VCaP (cell line): ENCODE results near the gene FMN1.

Source experiments
- H3K27ac ChIP-seq: fragments of 450-650 bp; 2 replicates; pipeline ENCODE4 v1.5.1; 2017
- TF ChIP-seq, protein P1 (sequence below): fragments of 450-650 bp; conservative IDR thresholded peaks from 2 replicates; pipeline ENCODE4 v1.5.1; 2017; ENCODE audit warnings: mild to moderate bottlenecking, moderate library complexity

FMN1 gene

DNA sequence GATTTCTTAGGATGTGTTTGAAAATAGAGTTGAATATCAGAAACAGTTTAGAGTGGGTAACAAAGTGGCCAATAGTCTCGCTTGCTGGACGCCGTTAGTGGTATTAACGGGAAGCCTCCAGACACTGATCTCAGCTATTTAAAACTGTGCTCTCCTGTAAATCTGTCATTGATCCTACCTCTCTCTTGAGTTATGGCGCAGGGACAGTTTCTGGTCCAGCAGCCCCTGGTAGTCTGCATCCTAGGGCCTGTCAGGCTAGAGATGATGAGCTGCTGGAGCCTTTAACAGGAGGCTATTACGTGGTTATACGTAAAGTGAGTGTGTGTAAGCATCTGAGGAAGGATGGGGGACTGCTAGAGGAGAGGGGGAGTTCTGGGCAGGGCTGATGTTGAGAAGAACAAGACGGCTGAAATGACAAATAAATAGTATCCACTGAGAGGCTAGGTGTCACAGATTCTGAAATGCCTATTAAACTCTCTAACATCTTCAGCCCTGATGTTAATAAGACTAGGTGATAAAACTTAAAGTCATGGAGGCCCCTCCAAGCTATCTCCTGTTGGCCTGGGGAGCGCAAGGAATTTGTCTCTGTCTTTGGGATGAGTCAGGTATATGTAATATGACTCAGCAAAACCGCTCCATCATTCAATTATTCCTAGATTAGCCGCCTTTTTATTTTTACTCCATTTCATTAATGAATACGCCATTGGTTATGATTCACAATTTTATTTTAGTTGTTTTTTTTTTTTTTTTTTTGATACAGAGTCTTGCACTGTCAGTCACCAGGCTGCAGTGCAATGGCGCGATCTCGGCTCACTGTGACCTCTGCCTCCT, 321.0 kb downstream of the FMN1 start:
- TF ChIP-seq, protein P1, sequence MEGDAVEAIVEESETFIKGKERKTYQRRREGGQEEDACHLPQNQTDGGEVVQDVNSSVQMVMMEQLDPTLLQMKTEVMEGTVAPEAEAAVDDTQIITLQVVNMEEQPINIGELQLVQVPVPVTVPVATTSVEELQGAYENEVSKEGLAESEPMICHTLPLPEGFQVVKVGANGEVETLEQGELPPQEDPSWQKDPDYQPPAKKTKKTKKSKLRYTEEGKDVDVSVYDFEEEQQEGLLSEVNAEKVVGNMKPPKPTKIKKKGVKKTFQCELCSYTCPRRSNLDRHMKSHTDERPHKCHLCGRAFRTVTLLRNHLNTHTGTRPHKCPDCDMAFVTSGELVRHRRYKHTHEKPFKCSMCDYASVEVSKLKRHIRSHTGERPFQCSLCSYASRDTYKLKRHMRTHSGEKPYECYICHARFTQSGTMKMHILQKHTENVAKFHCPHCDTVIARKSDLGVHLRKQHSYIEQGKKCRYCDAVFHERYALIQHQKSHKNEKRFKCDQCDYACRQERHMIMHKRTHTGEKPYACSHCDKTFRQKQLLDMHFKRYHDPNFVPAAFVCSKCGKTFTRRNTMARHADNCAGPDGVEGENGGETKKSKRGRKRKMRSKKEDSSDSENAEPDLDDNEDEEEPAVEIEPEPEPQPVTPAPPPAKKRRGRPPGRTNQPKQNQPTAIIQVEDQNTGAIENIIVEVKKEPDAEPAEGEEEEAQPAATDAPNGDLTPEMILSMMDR, result no peak
- no peak overlapping the region; the same call in 1 of the 2 replicates for H3K27ac ChIP-seq

DNA sequence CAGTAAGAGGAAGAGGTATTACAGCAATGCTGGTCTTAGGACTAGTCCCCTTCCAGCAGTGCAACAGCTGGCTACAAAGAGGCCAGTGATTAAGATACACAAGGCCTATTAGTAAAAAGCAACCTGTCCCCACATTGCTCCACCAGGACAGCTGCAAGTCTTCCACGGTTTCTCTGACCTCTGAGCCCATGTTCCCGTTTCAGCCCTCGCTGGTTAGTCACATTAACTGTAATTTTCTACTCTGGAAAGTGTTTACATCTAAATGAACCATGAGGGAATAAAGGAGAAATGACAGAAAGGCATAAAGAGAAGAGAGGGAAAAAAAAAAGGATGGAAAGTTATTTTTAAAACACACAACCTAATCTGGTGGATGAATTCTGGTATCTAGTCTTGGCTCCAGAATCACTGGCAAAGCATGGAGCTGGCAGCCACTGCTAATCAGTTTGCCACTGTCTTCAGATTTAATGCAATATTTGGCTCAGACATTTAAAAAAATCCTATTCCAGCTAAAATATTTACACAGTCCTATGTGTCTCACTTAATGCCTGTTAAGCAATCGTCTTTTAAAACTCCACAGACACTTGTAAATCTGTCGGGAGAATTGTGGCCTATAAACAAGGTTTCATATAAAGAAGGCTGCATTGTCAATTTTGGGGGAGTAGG, 321.8 kb downstream of the FMN1 start:
- TF ChIP-seq, protein P1, result no peak
- no peak overlapping the region; the same call in 1 of the 2 replicates for H3K27ac ChIP-seq

DNA sequence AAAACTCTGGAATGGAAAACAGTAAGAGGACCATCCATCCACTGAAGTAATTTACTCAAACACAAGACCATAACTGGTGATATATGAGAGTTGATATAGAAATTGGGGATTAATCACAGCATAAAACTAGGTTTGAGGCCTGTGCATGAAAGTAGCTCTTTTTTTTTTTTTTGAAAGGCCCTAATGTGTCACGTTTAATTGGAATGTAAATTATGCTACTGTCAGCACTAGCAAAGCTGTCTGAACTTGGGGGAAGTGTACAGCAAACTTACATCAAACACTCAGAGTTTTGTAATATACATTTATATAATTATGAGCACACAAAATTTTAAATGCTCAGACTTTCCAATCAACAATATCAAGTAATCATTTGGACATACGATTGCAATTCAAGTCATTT, 322.6 kb downstream of the FMN1 start:
- H3K27ac ChIP-seq, result no peak overlapping the region
- TF ChIP-seq, protein P1, result no peak

DNA sequence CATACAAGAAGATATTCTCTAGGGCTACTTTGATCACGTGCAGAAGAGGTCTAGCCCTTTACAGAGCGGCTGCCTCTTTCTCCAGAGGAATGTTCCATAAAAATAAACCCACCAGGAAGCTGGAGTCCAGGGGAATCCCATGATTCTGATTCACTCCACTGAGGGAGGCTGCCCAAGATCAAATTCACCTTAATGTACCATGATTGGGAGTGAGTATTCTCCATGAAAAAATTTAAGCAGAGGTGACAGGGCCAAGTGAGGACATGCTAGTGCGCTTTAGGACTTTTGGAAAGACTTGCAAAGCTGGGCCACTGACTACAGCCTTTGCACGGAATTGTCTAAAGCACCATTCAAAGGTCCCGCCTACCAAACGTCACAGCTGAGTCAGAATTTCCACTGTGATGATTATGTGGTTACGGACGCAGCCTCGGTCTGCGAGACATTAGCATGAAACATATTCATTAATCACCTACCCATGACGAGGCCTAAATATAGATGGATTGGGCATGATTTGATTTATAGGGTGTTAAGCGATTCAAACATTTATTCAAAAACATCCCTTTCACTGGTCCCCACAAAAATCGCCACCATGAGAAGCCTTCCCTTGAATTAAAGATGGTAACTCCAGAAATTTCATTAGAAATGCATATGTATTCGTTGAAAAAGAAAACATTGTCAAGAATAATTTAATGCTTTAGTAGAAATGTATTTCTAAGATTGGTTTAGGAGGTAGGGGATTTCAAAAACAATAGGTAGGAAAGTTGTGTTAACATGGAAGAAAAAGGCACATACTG, 324.1 kb downstream of the FMN1 start:
- H3K27ac ChIP-seq, result no peak overlapping the region
- TF ChIP-seq, protein P1, result no peak

DNA sequence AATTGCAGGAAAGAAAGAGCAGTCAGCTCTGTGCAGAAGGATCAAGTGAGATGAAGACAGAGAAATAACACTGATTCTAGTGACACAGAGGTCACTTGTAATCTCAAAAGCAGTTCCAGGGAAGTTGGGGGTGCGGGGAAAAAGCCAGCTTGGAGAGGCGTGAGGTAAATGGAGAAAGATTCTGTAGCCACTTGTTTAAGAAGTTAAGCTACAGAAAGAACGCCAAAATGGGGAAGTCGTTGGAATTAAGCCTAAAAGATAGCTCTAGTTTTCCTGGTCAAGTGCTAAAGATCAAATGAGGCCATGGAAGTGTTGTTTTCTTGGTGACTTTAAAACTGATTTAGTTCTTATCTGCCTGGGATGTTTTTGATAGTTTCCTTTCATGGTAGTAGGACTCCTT, 324.7 kb downstream of the FMN1 start:
- TF ChIP-seq, protein P1, result no peak
- no peak overlapping the region for H3K27ac ChIP-seq

DNA sequence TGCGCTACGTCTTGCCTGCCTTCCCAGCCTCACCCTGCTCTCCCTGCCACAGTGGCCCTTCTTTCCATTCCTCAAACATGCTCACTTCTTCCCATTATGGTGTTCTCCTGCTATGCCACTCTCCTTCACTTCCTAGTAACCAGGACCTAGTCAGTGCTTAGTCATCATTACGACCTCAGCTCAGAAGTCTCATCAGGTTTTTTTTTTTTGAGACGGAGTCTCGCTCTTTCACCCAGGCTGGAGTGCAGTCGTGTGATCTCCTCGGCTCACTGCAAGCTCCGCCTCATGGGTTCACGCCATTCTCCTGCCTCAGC, 327.2 kb downstream of the FMN1 start:
- H3K27ac ChIP-seq, result no peak overlapping the region
- TF ChIP-seq, protein P1, result no peak
